GM21528 (cell line): ENCODE results near the gene KDM6A.

Experiments
- ATAC-seq: cut with Tn5 transposase; IDR thresholded peaks from one replicate; pipeline ENCODE4 v1.9.1; 2021; ENCODE audit warnings: mild to moderate bottlenecking, moderate library complexity; ENCODE audit not compliant: unreplicated experiment, low FRiP score

Gene KDM6A

DNA sequence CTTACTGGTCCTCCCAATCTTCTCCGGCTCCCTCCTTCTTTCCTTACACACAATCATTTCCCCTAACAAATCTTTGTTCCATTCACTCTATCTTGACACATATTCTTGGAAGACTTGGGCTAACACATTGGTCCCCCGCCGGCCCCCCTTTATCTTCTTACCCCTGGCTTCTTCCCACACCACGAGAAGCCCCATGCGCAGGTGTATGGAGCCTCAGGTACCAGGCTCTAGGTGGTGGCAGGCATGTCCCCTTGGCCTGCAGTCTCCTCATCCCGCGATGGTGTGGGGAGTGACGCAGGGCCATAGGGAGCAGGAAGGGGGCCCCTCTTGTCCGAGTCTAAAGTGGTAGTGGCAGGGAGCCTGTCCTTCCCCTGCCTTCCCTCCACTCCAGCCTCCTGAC is 277.8 kb downstream of the KDM6A start:
- no peak for ATAC-seq

DNA sequence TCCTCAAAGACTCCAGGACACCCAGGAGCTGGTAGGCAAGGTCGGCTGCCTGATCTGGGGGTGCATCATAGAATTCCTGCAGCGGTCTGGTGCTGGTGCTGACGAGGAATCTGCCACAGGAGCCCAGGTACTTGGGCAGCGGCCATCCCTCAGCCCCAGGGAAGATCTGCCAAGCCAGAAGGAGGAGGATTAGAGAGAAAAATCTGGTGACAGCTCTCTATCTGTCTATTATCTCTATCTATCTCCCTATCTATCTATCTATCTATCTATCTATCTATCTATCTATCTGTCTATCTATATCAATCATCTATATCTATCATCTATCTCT is 281.0 kb downstream of the KDM6A start:
- no peak for ATAC-seq

DNA sequence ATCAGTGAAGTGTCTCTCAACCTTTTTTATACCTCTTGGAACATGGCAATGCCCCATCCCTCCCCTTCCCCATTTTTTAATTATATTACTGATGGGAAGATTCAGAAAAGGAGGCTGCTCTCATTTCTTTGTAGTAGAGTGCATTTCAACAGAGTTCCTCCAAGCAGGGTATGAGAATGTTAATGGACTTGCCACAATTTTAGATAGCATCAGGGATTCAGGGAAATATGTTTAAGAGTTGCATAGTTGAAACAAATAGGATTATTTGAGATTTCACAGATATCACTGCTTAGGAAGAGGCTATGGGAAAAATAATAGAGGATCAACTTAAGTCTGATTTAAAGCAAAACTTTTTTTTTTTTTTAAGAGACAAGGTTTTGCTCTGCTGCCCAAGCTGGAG is 281.5 kb downstream of the KDM6A start:
- ATAC-seq: no peak

DNA sequence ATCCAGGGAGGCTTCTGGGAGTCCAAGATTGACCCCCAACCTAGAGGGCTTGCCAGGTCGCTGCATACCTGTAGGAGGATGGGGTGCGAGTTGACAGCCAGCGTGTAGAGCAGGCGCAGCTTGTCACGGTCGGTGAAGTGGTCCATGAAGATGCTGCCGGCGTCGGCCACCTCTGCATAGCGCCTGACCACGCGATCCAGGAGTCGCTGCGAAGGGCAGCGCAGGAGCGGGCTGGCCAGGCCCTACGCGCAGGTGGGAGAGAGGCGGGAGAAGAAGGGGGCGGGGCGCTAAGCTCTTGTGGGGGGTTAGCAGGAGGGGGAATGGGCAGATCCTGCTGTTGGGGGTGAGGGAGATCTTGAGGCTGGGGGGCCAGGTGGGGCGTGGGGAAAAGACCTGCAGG is 284.7 kb downstream of the KDM6A start:
- no peak for ATAC-seq
